KMS-11 (cell line): ENCODE data around the gene TOB2.

ENCODE experiments used
- H2AFZ ChIP-seq: fragments of 200-600 bp; sonication (generic); 2 replicates; pipeline ENCODE4 v1.6.1; 2016; ENCODE audit warnings: antibody characterized with exemption, mixed run types, low read depth
- H3K27ac ChIP-seq: fragments of 200-600 bp; sonication (generic); 2 replicates; pipeline ENCODE4 v1.6.1; 2016; ENCODE audit warnings: mild to moderate bottlenecking, mixed run types
- H3K27me3 ChIP-seq: fragments of 200-600 bp; sonication (generic); 2 replicates; pipeline ENCODE4 v1.6.1; 2017; ENCODE audit warnings: mild to moderate bottlenecking, low read depth, mixed run types, moderate library complexity; ENCODE audit not compliant: insufficient read depth
- H3K36me3 ChIP-seq: fragments of 200-600 bp; sonication (generic); 2 replicates; pipeline ENCODE4 v1.6.1; 2017; ENCODE audit warnings: mild to moderate bottlenecking, mixed run types; ENCODE audit not compliant: insufficient read depth
- H3K4me1 ChIP-seq: fragments of 200-600 bp; sonication (generic); 2 replicates; pipeline ENCODE4 v1.6.1; 2016; ENCODE audit warnings: mild to moderate bottlenecking, low read depth, mixed run types; ENCODE audit not compliant: poor library complexity, severe bottlenecking
- H3K4me2 ChIP-seq: fragments of 200-600 bp; sonication (generic); 2 replicates; pipeline ENCODE4 v1.7.0; 2016; ENCODE audit warnings: mild to moderate bottlenecking, mixed run types
- H3K4me3 ChIP-seq: fragments of 200-600 bp; sonication (generic); IDR thresholded peaks from 2 replicates; pipeline ENCODE4 v1.6.1; 2017; ENCODE audit warnings: low read depth, low read length, mixed read lengths; ENCODE audit not compliant: insufficient read depth
- H3K79me2 ChIP-seq: fragments of 200-600 bp; sonication (generic); 2 replicates; pipeline ENCODE4 v1.6.1; 2016; ENCODE audit warnings: low read depth, mixed run types; ENCODE audit not compliant: insufficient read depth
- H3K9ac ChIP-seq: fragments of 200-600 bp; sonication (generic); 2 replicates; pipeline ENCODE4 v1.6.1; 2016; ENCODE audit warnings: mild to moderate bottlenecking, mixed run types
- H4K20me1 ChIP-seq: fragments of 200-600 bp; sonication (generic); 2 replicates; pipeline ENCODE4 v1.6.1; 2016; ENCODE audit warnings: mild to moderate bottlenecking, mixed run types; ENCODE audit not compliant: insufficient read depth
- TF ChIP-seq, protein P1 (sequence below): fragments of 200-600 bp; sonication (generic); conservative IDR thresholded peaks from 2 replicates; pipeline ENCODE4 v1.6.1; 2017; ENCODE audit warnings: low read depth, mild to moderate bottlenecking, antibody characterized with exemption, low read length, moderate library complexity, mixed read lengths

TOB2 gene

DNA sequence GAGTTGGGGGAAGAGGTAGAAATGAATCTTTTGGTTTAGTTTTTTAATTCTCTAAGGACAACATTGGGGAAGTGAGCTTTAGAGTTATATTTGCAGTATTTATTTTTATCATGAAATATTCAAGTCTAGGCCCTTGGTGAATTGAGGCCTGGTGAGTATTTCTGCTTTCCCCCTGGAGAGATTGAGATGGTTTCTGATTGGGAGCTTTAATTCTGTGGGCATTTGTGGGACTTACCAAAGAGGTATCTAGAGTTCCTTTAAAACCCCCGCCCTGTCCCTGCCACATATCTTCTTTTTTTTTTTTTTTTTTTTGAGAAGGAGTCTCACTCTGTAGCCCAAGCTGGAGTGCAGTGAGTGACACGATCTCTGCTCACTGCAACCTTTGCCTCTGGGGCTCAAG is 31.9 kb upstream of the TOB2 start:
- 0 out of 2 replicates have a peak, but pooled peaks cover 9% of the 10 kb centered on the region for H4K20me1 ChIP-seq
- H3K27me3 ChIP-seq, result no peaks in the 10 kb centered on the region
- H3K27ac ChIP-seq, result no peak overlapping the region
- H2AFZ ChIP-seq, result no peak overlapping the region
- peaks cover 97% of the 10 kb centered on the region for H3K79me2 ChIP-seq
- H3K4me2 ChIP-seq, result no peak overlapping the region
- H3K4me1 ChIP-seq, result peaks cover 20% of the 10 kb centered on the region
- TF ChIP-seq, protein P1, sequence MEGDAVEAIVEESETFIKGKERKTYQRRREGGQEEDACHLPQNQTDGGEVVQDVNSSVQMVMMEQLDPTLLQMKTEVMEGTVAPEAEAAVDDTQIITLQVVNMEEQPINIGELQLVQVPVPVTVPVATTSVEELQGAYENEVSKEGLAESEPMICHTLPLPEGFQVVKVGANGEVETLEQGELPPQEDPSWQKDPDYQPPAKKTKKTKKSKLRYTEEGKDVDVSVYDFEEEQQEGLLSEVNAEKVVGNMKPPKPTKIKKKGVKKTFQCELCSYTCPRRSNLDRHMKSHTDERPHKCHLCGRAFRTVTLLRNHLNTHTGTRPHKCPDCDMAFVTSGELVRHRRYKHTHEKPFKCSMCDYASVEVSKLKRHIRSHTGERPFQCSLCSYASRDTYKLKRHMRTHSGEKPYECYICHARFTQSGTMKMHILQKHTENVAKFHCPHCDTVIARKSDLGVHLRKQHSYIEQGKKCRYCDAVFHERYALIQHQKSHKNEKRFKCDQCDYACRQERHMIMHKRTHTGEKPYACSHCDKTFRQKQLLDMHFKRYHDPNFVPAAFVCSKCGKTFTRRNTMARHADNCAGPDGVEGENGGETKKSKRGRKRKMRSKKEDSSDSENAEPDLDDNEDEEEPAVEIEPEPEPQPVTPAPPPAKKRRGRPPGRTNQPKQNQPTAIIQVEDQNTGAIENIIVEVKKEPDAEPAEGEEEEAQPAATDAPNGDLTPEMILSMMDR, result no peak
- H3K36me3 ChIP-seq, result no peaks in the 10 kb centered on the region
- no peak overlapping the region for H3K9ac ChIP-seq
- H3K4me3 ChIP-seq, result no peak overlapping the region

DNA sequence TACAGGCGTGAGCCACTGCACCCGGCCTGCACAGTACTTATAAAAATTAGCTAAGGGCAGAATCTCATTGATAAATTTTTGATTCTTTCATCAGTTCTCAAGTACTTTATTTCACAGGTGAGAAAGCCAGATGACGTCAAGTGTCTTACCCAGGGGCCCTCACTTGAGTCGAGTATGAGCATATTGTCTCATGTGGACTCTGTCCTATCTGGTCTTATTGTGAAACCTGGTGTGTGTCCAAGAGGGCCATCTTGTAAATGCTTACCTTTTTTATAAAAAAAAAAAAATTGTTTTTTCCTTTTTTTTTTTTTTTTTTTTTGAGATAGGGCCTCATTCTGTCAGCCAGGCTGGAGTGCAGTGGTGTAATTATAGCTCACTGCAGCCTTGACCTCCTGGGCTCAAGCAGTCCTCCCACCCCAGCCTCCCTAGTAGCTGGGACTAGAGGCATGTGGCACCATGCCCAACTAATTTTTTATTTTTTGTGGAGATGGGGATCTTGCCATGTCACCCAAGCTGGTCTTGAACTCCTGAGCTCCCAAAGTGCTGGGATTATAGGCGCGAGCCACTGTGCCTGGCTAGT is 28.4 kb upstream of the TOB2 start:
- H3K4me3 ChIP-seq, result no peak overlapping the region
- no peaks in the 10 kb centered on the region; the same call in 1 of the 2 replicates for H3K36me3 ChIP-seq
- H3K4me1 ChIP-seq, result peaks cover 31% of the 10 kb centered on the region
- no peaks in the 10 kb centered on the region for H4K20me1 ChIP-seq
- H2AFZ ChIP-seq, result no peak overlapping the region
- H3K4me2 ChIP-seq, result no peak overlapping the region
- H3K27me3 ChIP-seq, result no peaks in the 10 kb centered on the region
- H3K27ac ChIP-seq, result no peak overlapping the region
- TF ChIP-seq, protein P1, result no peak
- peaks cover 97% of the 10 kb centered on the region for H3K79me2 ChIP-seq
- H3K9ac ChIP-seq, result no peak overlapping the region

DNA sequence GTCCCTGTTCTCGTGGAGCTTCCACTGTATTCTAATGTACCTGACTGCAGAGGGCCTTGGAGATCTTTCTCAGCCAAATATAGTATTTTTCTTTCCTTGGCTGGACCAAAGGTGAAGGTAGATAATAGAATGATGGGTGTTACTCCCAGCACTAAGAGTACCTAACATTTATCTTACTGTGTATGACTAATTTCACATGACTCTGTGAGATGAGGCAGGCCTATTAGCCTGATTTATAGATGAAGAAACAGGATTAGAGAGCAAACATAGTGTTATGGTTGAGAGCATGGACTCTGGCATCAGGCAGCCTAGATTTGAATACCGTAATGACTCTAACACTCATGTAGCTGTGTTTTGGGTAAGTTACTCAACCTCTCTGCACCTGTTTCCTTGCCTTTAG is 25.0 kb upstream of the TOB2 start:
- H3K9ac ChIP-seq, result no peak overlapping the region
- H2AFZ ChIP-seq, result no peak overlapping the region
- H3K4me3 ChIP-seq, result no peak overlapping the region
- TF ChIP-seq, protein P1, result no peak
- no peak overlapping the region for H3K4me2 ChIP-seq
- H3K27me3 ChIP-seq, result no peaks in the 10 kb centered on the region
- H3K27ac ChIP-seq, result no peak overlapping the region
- peaks cover 5% of the 10 kb centered on the region; the same call in 1 of the 2 replicates for H3K36me3 ChIP-seq
- no peaks in the 10 kb centered on the region for H4K20me1 ChIP-seq
- H3K79me2 ChIP-seq, result peaks cover 89% of the 10 kb centered on the region
- peaks cover 48% of the 10 kb centered on the region for H3K4me1 ChIP-seq

DNA sequence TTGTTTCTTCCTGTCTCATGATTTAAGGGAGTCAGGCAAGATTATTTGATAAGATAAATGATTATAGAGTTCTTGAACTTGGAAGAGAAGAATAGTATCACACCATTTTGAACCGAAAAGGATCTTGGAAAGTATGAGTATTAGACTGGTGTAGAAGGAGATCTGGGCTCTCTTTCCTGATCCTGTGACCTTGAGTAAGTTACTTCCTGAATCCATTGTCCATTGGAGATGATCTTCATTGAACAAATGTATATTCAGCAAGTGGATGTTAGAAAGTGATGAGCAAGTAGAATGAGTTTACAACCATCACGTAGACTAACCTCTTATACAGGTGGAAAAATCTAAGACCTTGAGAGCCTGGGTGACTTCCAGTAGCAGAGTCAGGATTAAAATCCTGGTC is 24.3 kb upstream of the TOB2 start:
- TF ChIP-seq, protein P1, result no peak
- H3K79me2 ChIP-seq, result peaks cover 89% of the 10 kb centered on the region
- H2AFZ ChIP-seq, result no peak overlapping the region
- H3K27ac ChIP-seq, result no peak overlapping the region
- H3K4me3 ChIP-seq, result no peak overlapping the region
- peaks cover 52% of the 10 kb centered on the region for H3K4me1 ChIP-seq
- peak overlapping the region; percentile 22; the same call in 1 of the 2 replicates for H3K4me2 ChIP-seq
- no peaks in the 10 kb centered on the region for H4K20me1 ChIP-seq
- H3K27me3 ChIP-seq, result no peaks in the 10 kb centered on the region
- H3K36me3 ChIP-seq, result peaks cover 9% of the 10 kb centered on the region; the same call in 1 of the 2 replicates
- no peak overlapping the region for H3K9ac ChIP-seq
